HEK293 (cell line): Measurements from ENCODE around the gene COL1A1.

Experiments used
- CTCF ChIA-PET: fragments of 350-600 bp; formaldehyde crosslinking; extraction: SDS; loops from one replicate; lab custom pipeline; 2021; ENCODE audit warnings: antibody characterized with exemption; lab: Yijun Ruan, JAX
- POLR2A ChIA-PET: fragments of 300-600 bp; formaldehyde crosslinking; extraction: SDS; loops from one replicate; lab custom pipeline; 2020; ENCODE audit warnings: antibody characterized with exemption, inconsistent platforms; lab: Yijun Ruan, JAX
- H3K27ac ChIP-seq: fragments of 200-500 bp; sonication (Bioruptor generic); 2 replicates; pipeline ENCODE4 v1.5.1; 2014; ENCODE audit warnings: low read depth, low read length, control low read depth, inconsistent platforms; ENCODE audit errors: extremely low read depth
- H3K36me3 ChIP-seq, 2 experiments: fragments of 200-500 bp in 1 of 2; sonication (Bioruptor generic) in 1 of 2; 1 replicate in 1 of 2; 2 replicates in 1 of 2; pipeline ENCODE4 v1.5.1; 2014 to 2017; ENCODE audit warnings: inconsistent platforms in 2 of 2, low read length in 2 of 2; ENCODE audit not compliant: control insufficient read depth in 2 of 2, insufficient read depth in 1 of 2
- H3K4me1 ChIP-seq: fragments of 200-500 bp; sonication (Bioruptor generic); 2 replicates; pipeline ENCODE4 v1.5.1; 2014; ENCODE audit warnings: mild to moderate bottlenecking, low read length, inconsistent platforms; ENCODE audit not compliant: control insufficient read depth, insufficient read depth
- H3K4me3 ChIP-seq: 2 replicates; pipeline ENCODE4 v1.5.1; 2011; ENCODE audit warnings: low read depth, mild to moderate bottlenecking, control low read depth, low read length, moderate library complexity
- H3K9me3 ChIP-seq: fragments of 200-500 bp; sonication (Bioruptor generic); 2 replicates; pipeline ENCODE4 v1.5.1; 2014; ENCODE audit warnings: low read depth, low read length, inconsistent platforms; ENCODE audit not compliant: control insufficient read depth, insufficient read depth
- HIC1 ChIP-seq: fragments of 450-650 bp; formaldehyde crosslinking; IDR thresholded peaks from 2 replicates; pipeline ENCODE4 v1.5.1; 2016; ENCODE audit warnings: missing biosample characterization, missing genetic modification characterization
- TRIM28 ChIP-seq: IDR thresholded peaks from 2 replicates; pipeline ENCODE4 v1.6.1; 2011; ENCODE audit warnings: low read length, control low read depth, borderline replicate concordance
- ZBTB10 ChIP-seq: fragments of 450-650 bp; formaldehyde crosslinking; IDR thresholded peaks from 2 replicates; pipeline ENCODE4 v1.5.1; 2016; ENCODE audit warnings: missing biosample characterization, missing genetic modification characterization
- ZBTB11 ChIP-seq: fragments of 450-650 bp; formaldehyde crosslinking; conservative IDR thresholded peaks from 2 replicates; pipeline ENCODE4 v1.5.1; 2016; ENCODE audit warnings: low read depth, missing biosample characterization, missing genetic modification characterization
- ZBTB6 ChIP-seq: fragments of 450-650 bp; formaldehyde crosslinking; IDR thresholded peaks from 2 replicates; pipeline ENCODE4 v1.5.1; 2017; ENCODE audit warnings: missing biosample characterization, missing genetic modification characterization
- ZBTB8A ChIP-seq: fragments of 450-650 bp; formaldehyde crosslinking; IDR thresholded peaks from 2 replicates; pipeline ENCODE4 v1.5.1; 2016; ENCODE audit warnings: missing biosample characterization, missing genetic modification characterization
- ZFHX2 ChIP-seq: fragments of 450-650 bp; formaldehyde crosslinking; conservative IDR thresholded peaks from 2 replicates; pipeline ENCODE4 v1.5.1; 2016; ENCODE audit warnings: missing biosample characterization, missing genetic modification characterization
- ZNF121 ChIP-seq: fragments of 450-650 bp; formaldehyde crosslinking; IDR thresholded peaks from 2 replicates; pipeline ENCODE4 v1.5.1; 2016; ENCODE audit warnings: missing biosample characterization, missing genetic modification characterization
- ZNF146 ChIP-seq: fragments of 450-650 bp; formaldehyde crosslinking; IDR thresholded peaks from 2 replicates; pipeline ENCODE4 v1.5.1; 2016; ENCODE audit warnings: missing biosample characterization, missing genetic modification characterization
- ZNF18 ChIP-seq: fragments of 450-650 bp; formaldehyde crosslinking; IDR thresholded peaks from 2 replicates; pipeline ENCODE4 v1.5.1; 2016; ENCODE audit warnings: missing biosample characterization, missing genetic modification characterization
- ZNF366 ChIP-seq: fragments of 450-650 bp; formaldehyde crosslinking; conservative IDR thresholded peaks from 2 replicates; pipeline ENCODE4 v1.5.1; 2016; ENCODE audit warnings: missing biosample characterization, missing genetic modification characterization
- ZNF394 ChIP-seq: fragments of 450-650 bp; formaldehyde crosslinking; IDR thresholded peaks from 2 replicates; pipeline ENCODE4 v1.5.1; 2016; ENCODE audit warnings: missing biosample characterization, missing genetic modification characterization, mild to moderate bottlenecking, moderate library complexity, borderline replicate concordance
- ZNF501 ChIP-seq: fragments of 450-650 bp; formaldehyde crosslinking; IDR thresholded peaks from 2 replicates; pipeline ENCODE4 v1.5.1; 2016; ENCODE audit warnings: missing biosample characterization, missing genetic modification characterization
- ZNF610 ChIP-seq: fragments of 450-650 bp; formaldehyde crosslinking; IDR thresholded peaks from 2 replicates; pipeline ENCODE4 v1.5.1; 2016; ENCODE audit warnings: missing biosample characterization, missing genetic modification characterization, borderline replicate concordance
- ZNF660 ChIP-seq: fragments of 450-650 bp; IDR thresholded peaks from 2 replicates; pipeline ENCODE4 v1.5.1; 2018; ENCODE audit warnings: missing biosample characterization, mild to moderate bottlenecking, missing genetic modification characterization
- ZNF677 ChIP-seq: fragments of 450-650 bp; IDR thresholded peaks from 2 replicates; pipeline ENCODE4 v1.5.0; 2018; ENCODE audit warnings: missing biosample characterization, mild to moderate bottlenecking, missing genetic modification characterization, moderate library complexity
- ZNF701 ChIP-seq: fragments of 450-650 bp; formaldehyde crosslinking; IDR thresholded peaks from 2 replicates; pipeline ENCODE4 v1.5.1; 2016; ENCODE audit warnings: missing biosample characterization, missing genetic modification characterization
- ZNF747 ChIP-seq: fragments of 450-650 bp; formaldehyde crosslinking; IDR thresholded peaks from 2 replicates; pipeline ENCODE4 v1.5.1; 2016; ENCODE audit warnings: missing biosample characterization, missing genetic modification characterization
- ZNF76 ChIP-seq: fragments of 450-650 bp; formaldehyde crosslinking; IDR thresholded peaks from 2 replicates; pipeline ENCODE4; 2016; ENCODE audit warnings: low read depth, missing biosample characterization, missing genetic modification characterization, borderline replicate concordance
- ZNF792 ChIP-seq: fragments of 450-650 bp; formaldehyde crosslinking; IDR thresholded peaks from 2 replicates; pipeline ENCODE4 v1.5.1; 2016; ENCODE audit warnings: missing biosample characterization, missing genetic modification characterization
- ZNF843 ChIP-seq: fragments of 450-650 bp; formaldehyde crosslinking; IDR thresholded peaks from 2 replicates; pipeline ENCODE4 v1.5.1; 2016; ENCODE audit warnings: missing biosample characterization, missing genetic modification characterization

The COL1A1 gene

GRCh38 chr17:50161911-50162288, 39.5 kb downstream of the COL1A1 start:
- H3K36me3 ChIP-seq = no peaks in the 10 kb centered on the region
- no peaks in the 10 kb centered on the region for H3K4me1 ChIP-seq
- TF ChIP-seq ZNF792 (tag by site-specific recombination) = no peak
- no peak for TF ChIP-seq ZNF843 (tag by site-specific recombination)
- TF ChIP-seq ZBTB10 (tag by site-specific recombination) = no peak
- TF ChIP-seq ZNF394 (tag by site-specific recombination) = no peak
- no peak for TF ChIP-seq ZNF747
- TF ChIP-seq ZNF121 (tag by site-specific recombination) = 0 out of 2 replicates have a peak, but pooled peaks have one; percentile 6
- TF ChIP-seq ZNF677 (tag by site-specific recombination) = no peak
- TF ChIP-seq ZNF660 (tag by site-specific recombination) = no peak
- TF ChIP-seq ZNF701 = no peak
- no peak overlapping the region for H3K27ac ChIP-seq
- CTCF ChIA-PET = interaction anchor here (0.6 to 2.8 kb wide), 38 partner anchors 10 to 315 kb away, joined by 3 to 105 read pairs (median 5); partner anchors contain the start of genes COL1A1, PPP1R9B and SAMD14
- no peak overlapping the region for H3K4me3 ChIP-seq
- H3K9me3 ChIP-seq = no peaks in the 10 kb centered on the region
- POLR2A ChIA-PET = interaction anchor here (0.7 to 2.7 kb wide), 6 partner anchors 10 to 39 kb away, joined by 3 to 30 read pairs (median 4); no protein-coding TSS in a partner anchor

- POLR2A ChIA-PET = interaction anchor here (0.5 to 2.7 kb wide), 8 partner anchors 9 to 265 kb away, joined by 3 to 30 read pairs (median 4); no protein-coding TSS in a partner anchor
- peak overlapping the region; percentile 17; the same call in 1 of the 2 replicates for H3K27ac ChIP-seq
- H3K9me3 ChIP-seq = no peaks in the 10 kb centered on the region
- CTCF ChIA-PET = interaction anchor here (0.6 to 2.8 kb wide), 40 partner anchors 11 to 171 kb away, joined by 3 to 105 read pairs (median 5); partner anchors contain the start of genes COL1A1, PPP1R9B and SAMD14
- no peaks in the 10 kb centered on the region for H3K36me3 ChIP-seq
- peak overlapping the region; percentile 54 for H3K4me3 ChIP-seq
- no peaks in the 10 kb centered on the region for H3K4me1 ChIP-seq
- TF ChIP-seq ZNF501 = peak; percentile 81
- TF ChIP-seq TRIM28 = peak; percentile 70; the same call in 1 of the 2 replicates
- peak; percentile 67 for TF ChIP-seq ZBTB8A (tag by site-specific recombination)
- TF ChIP-seq ZNF18 (tag by site-specific recombination) = no peak
- peak; percentile 93 for TF ChIP-seq ZFHX2
- TF ChIP-seq ZBTB6 (tag by site-specific recombination) = peak; percentile 66
- peak; percentile 44 for TF ChIP-seq ZNF366 (tag by site-specific recombination)
- TF ChIP-seq HIC1 = no peak
- no peak for TF ChIP-seq ZNF146 (tag by site-specific recombination)
- TF ChIP-seq ZNF610 (tag by site-specific recombination) = 0 out of 2 replicates have a peak, but pooled peaks have one; percentile 58
- no peak; the same call in 1 of the 2 replicates for TF ChIP-seq ZNF660 (tag by site-specific recombination)
- peak; percentile 88 for TF ChIP-seq ZNF76 (tag by site-specific recombination)
- peak; percentile 66 for TF ChIP-seq ZBTB11
Observed at GRCh38 chr17:50161023-50161910, 40.2 kb downstream of the COL1A1 start.
